ENCODE data around the gene PARD3B. TPM values are rescaled to one million over a fixed set of nuclear protein-coding genes. Genes with fewer than 3 reads are reported as not detected.

The PARD3B gene
- total and polyA plus RNA-seq, 2 of the 8 experiments (the other 6 are each of a cell fraction or from before 2014, with no cell fraction given): 1.2 to 5.7 TPM

GRCh38 chr2:205607146-205607545, 1061.9 kb downstream of the PARD3B start:
- FAIRE-seq (no peak), DNase-seq (ENCODE audit: low read depth in 1 of 2, low spot score in 2 of 2) (no peak)
- POLR2A ChIA-PET (ENCODE audit: partially characterized antibody): interaction anchor here (0.7 kb wide), 1 partner anchor 465 kb away, joined by 3 read pairs; no protein-coding TSS in a partner anchor
- Histone ChIP-seq H2BK15ac (ENCODE audit: low read length) (no peak overlapping the region), H4K91ac (replicated peaks; ENCODE audit: insufficient read length, low read length) (no peak overlapping the region), H2BK120ac (replicated peaks; ENCODE audit: low read depth, low read length) (no peak overlapping the region), H3K27ac (ENCODE audit: low read depth, low read length) (no peak overlapping the region; the same call in 1 of the 2 replicates), H3K18ac (ENCODE audit: extremely low read depth, low read length) (no peak overlapping the region), H3K23ac (ENCODE audit: insufficient read length) (no peak overlapping the region), H3K4me1 (replicated peaks in 1 of 4; ENCODE audit: control insufficient read depth in 3 of 4, insufficient read depth in 4 of 4, low read length in 3 of 4) (peaks cover 0 to 4% (median 0%) of the 10 kb centered on the region in 4 experiments; a peak in 1 of 7 replicates), H2BK20ac (ENCODE audit: low read length) (no peak overlapping the region), H2AFZ (ENCODE audit: low read length) (no peak overlapping the region), H3K4ac (replicated peaks; ENCODE audit: insufficient read length, low read depth, low read length) (no peak overlapping the region), H3K4me3 (ENCODE audit: extremely low read depth in 1 of 4, insufficient read depth in 2 of 4, low read depth in 3 of 4, low read length in 4 of 4) (no peak overlapping the region), H2AK5ac (ENCODE audit: low read depth, low read length) (no peak overlapping the region), H2BK5ac (ENCODE audit: low read depth, low read length) (no peak overlapping the region), H3K56ac (replicated peaks; ENCODE audit: insufficient read length, low read depth, low read length) (no peak overlapping the region), H3K9ac (replicated peaks in 1 of 4; ENCODE audit: extremely low read depth in 1 of 4, low read depth in 3 of 4, low read length in 3 of 4) (no peak overlapping the region), H3K4me2 (ENCODE audit: insufficient read depth in 1 of 2, low read depth in 2 of 2, low read length in 2 of 2) (no peak overlapping the region), H4K5ac (ENCODE audit: insufficient read length, low read depth, low read length) (no peak overlapping the region), H3K79me1 (ENCODE audit: low read depth, low read length) (no peaks in the 10 kb centered on the region), H4K20me1 (replicated peaks in 1 of 2; ENCODE audit: control insufficient read depth in 1 of 2, insufficient read depth in 2 of 2, low read length in 2 of 2) (no peaks in the 10 kb centered on the region), H3K9me3 (ENCODE audit: insufficient read depth in 2 of 2, low read depth in 1 of 2, low read length in 1 of 2) (peaks cover 0 to 6% of the 10 kb centered on the region in 2 experiments; a peak in 2 of 4 replicates), H3K14ac (ENCODE audit: insufficient read length) (no peak overlapping the region), H3K23me2 (ENCODE audit: low read depth, low read length) (no peaks in the 10 kb centered on the region), H3K27me3 (replicated peaks in 1 of 4; ENCODE audit: control insufficient read depth in 3 of 4, extremely low read depth in 1 of 4, insufficient read depth in 3 of 4, low read length in 3 of 4) (no peaks in the 10 kb centered on the region), H4K8ac (ENCODE audit: extremely low read depth, insufficient read depth, low read length) (no peak overlapping the region), H2BK12ac (ENCODE audit: low read depth, low read length) (no peak overlapping the region), H3K79me2 (ENCODE audit: control insufficient read depth in 1 of 2, insufficient read depth in 2 of 2, low read length in 2 of 2) (no peaks in the 10 kb centered on the region), H3K36me3 (ENCODE audit: control insufficient read depth in 2 of 4, insufficient read depth in 4 of 4, low read length in 3 of 4) (no peaks in the 10 kb centered on the region)
- CTCF ChIA-PET (ENCODE audit: partially characterized antibody): interaction anchor here (1.1 kb wide), 1 partner anchor 69 kb away, joined by 4 read pairs; no protein-coding TSS in a partner anchor
- WGBS, 2 experiments (ENCODE audit: extremely low coverage in 1 of 2, insufficient coverage in 1 of 2, insufficient read length in 1 of 2, insufficient replicate concordance in 2 of 2, low coverage in 1 of 2, low lambda C conversion rate in 2 of 2, missing lambda C conversion rate in 1 of 2): 83% methylated on average over 3 of the region's 3 CpGs; no CpG with 5 or more reads in 1 of the 2 experiments
- no peak for TF ChIP-seq SIRT6 (IDR thresholded peaks at IDR 0.05; ENCODE audit: low read length)
- TF ChIP-seq JUN (IDR thresholded peaks at IDR 0.05; ENCODE audit: low read depth, low read length): no peak
- TF ChIP-seq KDM1A (IDR thresholded peaks at IDR 0.05; ENCODE audit: borderline replicate concordance, low read length): no peak
- no peak for TF ChIP-seq GTF2F1 (IDR thresholded peaks at IDR 0.05; ENCODE audit: borderline replicate concordance, low read depth, low read length)
- no peak for TF ChIP-seq RNF2 (IDR thresholded peaks at IDR 0.05; ENCODE audit: borderline replicate concordance, low read depth, low read length, missing control alignments, poor library complexity, severe bottlenecking)
- no peak for TF ChIP-seq PHF8 (conservative IDR thresholded peaks at IDR 0.05; ENCODE audit: low read depth, low read length)
- no peak for TF ChIP-seq NANOG (IDR thresholded peaks at IDR 0.05; ENCODE audit: insufficient read depth, low read depth, low read length, poor library complexity, severe bottlenecking)
- no peak for TF ChIP-seq SRF (IDR thresholded peaks at IDR 0.05; ENCODE audit: low read depth, low read length)
- no peak for TF ChIP-seq BACH1 (IDR thresholded peaks at IDR 0.05; ENCODE audit: low read length)
- no peak for TF ChIP-seq POLR2AphosphoS5 (IDR thresholded peaks at IDR 0.05; ENCODE audit: low read depth, low read length)

Measured in H1 (cell line).